ENCODE measurements around the gene CDK11A. TPM values are rescaled to one million over a fixed set of nuclear protein-coding genes. Genes with fewer than 3 reads are reported as not detected.

The CDK11A gene
- total and polyA plus RNA-seq, 2 experiments from 2014 or later, result 5.1 to 20.0 TPM

DNA sequence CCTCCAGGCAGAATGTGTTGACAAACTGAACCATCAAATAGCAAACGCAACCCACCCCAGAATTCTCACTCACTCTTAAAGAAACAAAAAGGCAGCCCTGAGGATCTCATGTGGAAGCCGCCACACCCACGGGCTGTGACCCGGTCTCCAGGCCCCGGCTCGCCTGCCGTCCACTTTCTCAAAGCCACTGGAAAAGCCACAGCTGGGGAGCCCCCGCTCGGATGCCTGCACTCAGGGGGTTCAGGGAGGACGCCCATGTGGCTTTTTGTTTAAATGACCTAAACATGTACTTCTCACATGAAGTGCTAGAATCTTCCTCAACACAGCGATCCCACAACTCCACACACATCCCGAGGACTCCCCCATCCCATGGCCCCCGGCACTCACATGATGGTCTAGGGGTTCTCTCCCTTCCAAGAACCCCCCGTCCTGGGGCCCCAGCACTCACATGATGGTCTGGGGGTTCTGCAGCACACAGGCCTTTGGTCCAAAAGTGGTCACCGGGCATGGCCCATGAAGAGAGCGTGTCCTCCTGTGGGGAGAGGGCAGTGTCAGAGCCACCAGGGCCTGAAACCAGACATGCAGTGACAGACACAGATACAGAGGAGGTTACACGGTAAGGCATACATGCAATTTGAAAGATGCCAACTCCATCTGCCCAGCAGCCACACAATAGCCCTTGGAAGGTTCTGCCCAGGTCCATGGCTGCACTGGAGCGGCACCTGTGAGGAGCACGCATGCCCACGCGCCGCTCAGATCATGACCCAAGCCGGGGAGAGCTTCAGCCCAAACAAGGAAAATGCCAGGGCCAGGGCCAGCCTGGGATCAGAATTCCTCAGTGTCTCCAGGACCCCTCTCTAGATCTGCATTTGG, 37.6 kb upstream of the CDK11A start:
- Histone ChIP-seq H3K9me2 (ENCODE audit: insufficient read depth) (no peaks in the 10 kb centered on the region), H3K9me3 (ENCODE audit: low read depth) (no peaks in the 10 kb centered on the region), H3K4me1 (ENCODE audit: insufficient read depth) (no peaks in the 10 kb centered on the region), H3K4me3 (no peak overlapping the region), H3K9ac (no peak overlapping the region), H2AFZ (no peak overlapping the region), H3K79me2 (ENCODE audit: insufficient read depth) (peaks cover 91% of the 10 kb centered on the region), H3K27ac (no peak overlapping the region), H3K36me3 (ENCODE audit: low read depth) (no peaks in the 10 kb centered on the region), H3K27me3 (replicated peaks; ENCODE audit: insufficient read depth) (no peaks in the 10 kb centered on the region), H3F3A (ENCODE audit: insufficient read depth) (no peaks in the 10 kb centered on the region), H3K4me2 (ENCODE audit: unreplicated experiment) (no peak overlapping the region), H4K20me1 (ENCODE audit: insufficient read depth) (no peaks in the 10 kb centered on the region)
- no peak for DNase-seq
- 96 to 97% methylated on average over 23 of the region's 23 CpGs for WGBS, 2 experiments (ENCODE audit: low coverage in 1 of 2, low lambda C conversion rate in 2 of 2, missing lambda C conversion rate in 2 of 2)
- TF ChIP-seq EZH2phosphoT487 (IDR thresholded peaks at IDR 0.05; ENCODE audit: insufficient read depth, low read depth) (no peak), EZH2 (IDR thresholded peaks at IDR 0.05; ENCODE audit: insufficient read depth, poor library complexity, severe bottlenecking) (no peak)
- in situ Hi-C loops (cut with MboI), result no loop called here

- 96% methylated on average over 10 of the region's 10 CpGs for WGBS, 2 experiments (ENCODE audit: low coverage in 1 of 2, low lambda C conversion rate in 2 of 2, missing lambda C conversion rate in 2 of 2)
- in situ Hi-C loops (cut with MboI), result no loop called here
- Histone ChIP-seq H3K79me2 (ENCODE audit: insufficient read depth) (peaks cover 80% of the 10 kb centered on the region), H3K4me2 (ENCODE audit: unreplicated experiment) (no peak overlapping the region), H3K9me3 (ENCODE audit: low read depth) (no peaks in the 10 kb centered on the region), H3F3A (ENCODE audit: insufficient read depth) (no peaks in the 10 kb centered on the region), H3K36me3 (ENCODE audit: low read depth) (no peaks in the 10 kb centered on the region), H3K4me1 (ENCODE audit: insufficient read depth) (no peaks in the 10 kb centered on the region), H2AFZ (no peak overlapping the region), H4K20me1 (ENCODE audit: insufficient read depth) (no peaks in the 10 kb centered on the region), H3K4me3 (no peak overlapping the region), H3K27ac (no peak overlapping the region), H3K9me2 (ENCODE audit: insufficient read depth) (no peaks in the 10 kb centered on the region), H3K27me3 (replicated peaks; ENCODE audit: insufficient read depth) (no peaks in the 10 kb centered on the region), H3K9ac (no peak overlapping the region)
- no peak for TF ChIP-seq EZH2 (IDR thresholded peaks at IDR 0.05; ENCODE audit: insufficient read depth, poor library complexity, severe bottlenecking)
- TF ChIP-seq EZH2phosphoT487 (IDR thresholded peaks at IDR 0.05; ENCODE audit: insufficient read depth, low read depth), result no peak
- no peak for DNase-seq
Observed at GRCh38 chr1:1760715-1761114, 36.6 kb upstream of the CDK11A start.

- H3K9ac ChIP-seq, result no peak overlapping the region
- in situ Hi-C loops (cut with MboI), result no loop called here
- DNase-seq, result no peak
- no peak overlapping the region for H3K27ac ChIP-seq
- no peaks in the 10 kb centered on the region for H3F3A ChIP-seq (ENCODE audit: insufficient read depth)
- peaks cover 76% of the 10 kb centered on the region for H3K79me2 ChIP-seq (ENCODE audit: insufficient read depth)
- H3K4me1 ChIP-seq (ENCODE audit: insufficient read depth), result no peaks in the 10 kb centered on the region
- no peaks in the 10 kb centered on the region for H3K9me2 ChIP-seq (ENCODE audit: insufficient read depth)
- H3K9me3 ChIP-seq (ENCODE audit: low read depth), result no peaks in the 10 kb centered on the region
- WGBS, 2 experiments (ENCODE audit: low coverage in 1 of 2, low lambda C conversion rate in 2 of 2, missing lambda C conversion rate in 2 of 2), result 95 to 96% methylated on average over 20 of the region's 20 CpGs
- no peaks in the 10 kb centered on the region for H3K36me3 ChIP-seq (ENCODE audit: low read depth)
- H2AFZ ChIP-seq, result no peak overlapping the region
- no peak overlapping the region for H3K4me3 ChIP-seq
- TF ChIP-seq EZH2 (IDR thresholded peaks at IDR 0.05; ENCODE audit: insufficient read depth, poor library complexity, severe bottlenecking), result no peak
- TF ChIP-seq EZH2phosphoT487 (IDR thresholded peaks at IDR 0.05; ENCODE audit: insufficient read depth, low read depth), result no peak
- H4K20me1 ChIP-seq (ENCODE audit: insufficient read depth), result no peaks in the 10 kb centered on the region
- H3K27me3 ChIP-seq (replicated peaks; ENCODE audit: insufficient read depth), result no peaks in the 10 kb centered on the region
- no peak overlapping the region for H3K4me2 ChIP-seq (ENCODE audit: unreplicated experiment)
Observed at GRCh38 chr1:1760345-1760650, 36.1 kb upstream of the CDK11A start.

DNA sequence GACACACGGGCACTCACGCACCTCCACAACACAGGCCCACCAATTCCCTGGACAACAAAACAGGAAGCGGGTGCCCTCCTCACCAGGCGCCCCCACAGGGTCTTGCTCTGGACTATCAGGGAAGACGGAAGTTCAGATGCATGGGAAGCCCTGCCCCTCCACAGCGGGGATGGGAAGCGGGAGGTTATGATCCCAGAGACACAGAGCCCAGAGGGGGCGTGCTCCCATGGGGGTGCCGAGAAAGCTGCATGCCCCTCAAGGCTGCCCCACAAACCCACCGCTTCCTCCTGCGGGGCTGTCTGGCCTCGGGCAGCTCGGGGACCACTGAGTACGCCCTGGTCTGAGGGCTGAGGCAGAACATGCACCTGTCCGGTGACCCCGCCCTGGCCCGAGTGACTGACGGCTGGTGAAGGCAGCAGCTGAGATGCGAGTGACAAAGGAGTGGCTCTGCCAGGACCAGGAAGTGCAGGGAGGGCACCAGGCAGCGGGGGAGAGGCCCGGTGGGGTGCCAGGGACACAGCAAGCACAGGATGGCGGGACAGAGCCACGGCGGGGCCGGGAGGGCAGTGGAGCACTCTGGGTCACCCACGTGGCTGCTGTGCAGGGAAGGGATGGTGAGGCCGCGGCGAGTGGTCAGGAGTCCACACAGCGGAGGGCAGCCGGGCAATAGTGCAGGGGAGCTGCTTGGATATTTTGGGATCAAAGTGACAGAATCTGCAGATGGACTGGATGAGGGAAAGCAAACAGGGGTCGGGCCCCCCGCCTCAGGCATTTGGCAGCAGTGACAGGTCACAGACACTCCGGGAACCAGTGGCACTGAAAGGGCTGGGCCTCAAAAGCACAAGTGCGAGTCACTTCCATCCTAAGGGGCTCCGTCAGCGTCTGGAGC, 35.5 kb upstream of the CDK11A start:
- Histone ChIP-seq H3F3A (ENCODE audit: insufficient read depth) (no peaks in the 10 kb centered on the region), H4K20me1 (ENCODE audit: insufficient read depth) (no peaks in the 10 kb centered on the region)
- 92 to 94% methylated on average over 35 to 37 of the region's 37 CpGs for WGBS, 2 experiments (ENCODE audit: low coverage in 1 of 2, low lambda C conversion rate in 2 of 2, missing lambda C conversion rate in 2 of 2)

More for the DNA sequence above, 35.5 kb upstream of the CDK11A start:
- in situ Hi-C loops (cut with MboI), result no loop called here
- Histone ChIP-seq H3K27me3 (replicated peaks; ENCODE audit: insufficient read depth) (no peaks in the 10 kb centered on the region), H3K9me2 (ENCODE audit: insufficient read depth) (no peaks in the 10 kb centered on the region), H3K79me2 (ENCODE audit: insufficient read depth) (peaks cover 70% of the 10 kb centered on the region), H3K27ac (no peak overlapping the region), H3K4me1 (ENCODE audit: insufficient read depth) (no peaks in the 10 kb centered on the region), H3K4me3 (no peak overlapping the region), H2AFZ (no peak overlapping the region), H3K4me2 (ENCODE audit: unreplicated experiment) (no peak overlapping the region), H3K9me3 (ENCODE audit: low read depth) (no peaks in the 10 kb centered on the region), H3K36me3 (ENCODE audit: low read depth) (no peaks in the 10 kb centered on the region), H3K9ac (no peak overlapping the region)
- DNase-seq, result no peak
- TF ChIP-seq EZH2 (IDR thresholded peaks at IDR 0.05; ENCODE audit: insufficient read depth, poor library complexity, severe bottlenecking) (no peak), EZH2phosphoT487 (IDR thresholded peaks at IDR 0.05; ENCODE audit: insufficient read depth, low read depth) (no peak)
